ENCODE measurements around the gene CALU. TPM values are rescaled to one million over a fixed set of nuclear protein-coding genes. Genes with fewer than 3 reads are reported as not detected.
A peak's percentile ranks its signal among the peaks of the same experiment; 100 is the strongest.

CALU gene
- total and polyA plus RNA-seq, 4 donors: 23.9 to 115 (median 99.0) TPM

DNA sequence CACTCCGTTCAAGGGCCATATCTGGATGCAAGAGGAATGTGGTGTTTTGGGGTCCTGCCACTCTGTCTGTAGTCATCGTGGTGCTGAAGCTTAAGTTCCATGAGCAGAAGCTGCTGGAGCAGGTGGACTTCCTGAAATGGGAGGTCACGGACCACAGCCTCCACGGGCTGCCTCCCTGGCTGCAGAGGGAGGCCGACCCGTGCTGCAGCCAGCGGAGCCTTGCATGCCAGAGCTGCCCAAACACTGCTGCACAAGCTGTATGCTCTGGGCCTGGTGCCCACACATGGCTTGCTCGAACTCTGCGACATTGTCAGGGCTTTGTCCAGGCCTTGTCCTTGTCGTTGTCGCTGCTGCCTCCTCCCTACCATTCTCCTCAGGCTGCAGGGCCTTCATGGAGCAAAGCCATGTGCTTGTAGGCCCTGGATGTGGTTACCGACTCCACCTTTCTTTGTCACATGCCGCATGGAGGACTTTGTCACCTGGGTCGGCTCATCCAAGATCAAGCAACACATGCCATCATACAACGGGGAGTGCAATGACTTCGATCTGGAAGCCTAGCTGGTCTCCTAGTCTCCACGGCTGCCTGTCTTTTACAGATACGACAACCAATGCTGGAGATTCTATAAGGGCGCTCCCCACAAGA lies 45.7 kb upstream of the CALU start:
- ATAC-seq (ENCODE audit: insufficient read depth, low FRiP score): no peak

GRCh38 chr7:128694738-128695137 lies 44.4 kb upstream of the CALU start:
- peaks cover 0 to 9% (median 0%) of the 10 kb centered on the region in 5 donors for H3K4me1 ChIP-seq (ENCODE audit: control insufficient read depth in 5 of 5, insufficient read depth in 5 of 5, low read length in 5 of 5)
- no peak overlapping the region for H3K9ac ChIP-seq (ENCODE audit: insufficient read depth in 1 of 2, low read length in 2 of 2)
- DNase-seq (no peak), ATAC-seq (ENCODE audit: insufficient read depth, low FRiP score) (no peak)
- H3K36me3 ChIP-seq (ENCODE audit: control insufficient read depth in 4 of 4, insufficient read depth in 4 of 4, low read length in 4 of 4): no peaks in the 10 kb centered on the region
- 56 to 59% methylated on average over 2 of the region's 2 CpGs for WGBS, 2 donors
- H3K27ac ChIP-seq (ENCODE audit: low read depth in 1 of 2, low read length in 1 of 2): no peak overlapping the region
- no peak for TF ChIP-seq CTCF (IDR thresholded peaks at IDR 0.05; ENCODE audit: control extremely low read depth, extremely low read depth)
- H3K9me3 ChIP-seq (ENCODE audit: control insufficient read depth in 4 of 4, insufficient read depth in 3 of 4, low read length in 3 of 4): peaks cover 0 to 6% (median 0%) of the 10 kb centered on the region in 4 donors
- peaks cover 0 to 16% (median 16%) of the 10 kb centered on the region in 3 donors for H3K27me3 ChIP-seq (ENCODE audit: control insufficient read depth in 3 of 3, insufficient read depth in 3 of 3, low read length in 2 of 3)
- no peak overlapping the region for H3K4me3 ChIP-seq

More for the DNA sequence above, 45.7 kb upstream of the CALU start:
- Histone ChIP-seq H3K9ac (ENCODE audit: insufficient read depth in 1 of 2, low read length in 2 of 2) (no peak overlapping the region), H3K36me3 (ENCODE audit: control insufficient read depth in 4 of 4, insufficient read depth in 4 of 4, low read length in 4 of 4) (no peaks in the 10 kb centered on the region), H3K9me3 (ENCODE audit: control insufficient read depth in 4 of 4, insufficient read depth in 3 of 4, low read length in 3 of 4) (peaks cover 0 to 6% (median 0%) of the 10 kb centered on the region in 4 donors), H3K4me1 (ENCODE audit: control insufficient read depth in 5 of 5, insufficient read depth in 5 of 5, low read length in 5 of 5) (peaks cover 0 to 9% (median 0%) of the 10 kb centered on the region in 5 donors), H3K4me3 (no peak overlapping the region), H3K27me3 (ENCODE audit: control insufficient read depth in 3 of 3, insufficient read depth in 3 of 3, low read length in 2 of 3) (peaks cover 0 to 13% (median 12%) of the 10 kb centered on the region in 3 donors), H3K27ac (ENCODE audit: low read depth in 1 of 2, low read length in 1 of 2) (no peak overlapping the region)
- WGBS, 2 donors: 88 to 91% methylated on average over 19 of the region's 19 CpGs
- TF ChIP-seq CTCF (IDR thresholded peaks at IDR 0.05; ENCODE audit: control extremely low read depth, extremely low read depth): no peak
- no peak for DNase-seq

DNA sequence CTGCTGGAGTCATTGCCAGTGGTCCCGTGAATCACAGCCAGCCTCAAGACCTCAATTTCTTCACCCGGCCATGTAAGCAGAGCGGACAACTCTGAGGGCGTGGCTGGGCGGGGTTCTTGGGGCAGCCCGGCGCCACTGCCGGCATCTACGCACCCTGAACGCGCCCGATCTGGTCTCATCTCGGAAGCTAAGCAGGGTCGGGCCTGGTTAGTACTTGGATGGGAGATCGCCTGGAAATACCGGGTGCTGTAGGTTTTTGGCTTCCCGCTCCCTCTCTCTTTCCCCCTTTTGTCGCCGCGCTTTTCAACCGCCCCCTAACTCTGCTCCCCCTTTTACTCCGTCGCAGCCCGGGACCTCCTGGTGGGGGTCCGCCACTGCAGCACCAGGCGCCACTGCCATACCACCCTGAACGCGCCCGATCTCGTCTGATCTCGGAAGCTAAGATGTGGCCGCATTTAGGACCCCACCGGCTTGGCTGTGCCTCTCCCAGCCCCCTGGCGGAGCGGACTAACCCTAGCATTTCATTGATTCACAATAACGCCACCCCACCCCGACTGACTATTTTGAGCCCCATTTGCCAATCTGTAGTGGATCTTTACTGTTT lies 41.8 kb upstream of the CALU start:
- peaks cover 0 to 6% (median 0%) of the 10 kb centered on the region in 4 donors for H3K9me3 ChIP-seq (ENCODE audit: control insufficient read depth in 4 of 4, insufficient read depth in 3 of 4, low read length in 3 of 4)
- H3K4me1 ChIP-seq (ENCODE audit: control insufficient read depth in 5 of 5, insufficient read depth in 5 of 5, low read length in 5 of 5): peaks cover 0 to 9% (median 0%) of the 10 kb centered on the region in 5 donors
- ATAC-seq (ENCODE audit: insufficient read depth, low FRiP score): peak; percentile 33
- H3K36me3 ChIP-seq (ENCODE audit: control insufficient read depth in 4 of 4, insufficient read depth in 4 of 4, low read length in 4 of 4): no peaks in the 10 kb centered on the region
- no peak overlapping the region for H3K4me3 ChIP-seq
- H3K9ac ChIP-seq (ENCODE audit: insufficient read depth in 1 of 2, low read length in 2 of 2): peak overlapping the region in 1 of 2 donors; percentile 43
- H3K27me3 ChIP-seq (ENCODE audit: control insufficient read depth in 3 of 3, insufficient read depth in 3 of 3, low read length in 2 of 3): peaks cover 0 to 21% (median 16%) of the 10 kb centered on the region in 3 donors
- peak; percentile 55 to 66 (median 56) for DNase-seq
- H3K27ac ChIP-seq (ENCODE audit: low read depth in 1 of 2, low read length in 1 of 2): no peak overlapping the region
- WGBS, 2 donors: 2 to 4% methylated on average over 37 of the region's 37 CpGs
- TF ChIP-seq CTCF (IDR thresholded peaks at IDR 0.05; ENCODE audit: control extremely low read depth, extremely low read depth): no peak
